ENCODE measurements around the gene NCAPG2. TPM values are rescaled to one million over a fixed set of nuclear protein-coding genes. Genes with fewer than 3 reads are reported as not detected.

Gene NCAPG2
- total RNA-seq, 4 donors from 2014 or later = 3.4 to 9.0 (median 4.3) TPM

GRCh38 chr7:158720112-158720511, 15.5 kb upstream of the NCAPG2 start:
- 78 to 86% methylated on average over 8 to 9 of the region's 9 CpGs for WGBS, 2 donors (ENCODE audit: low coverage in 1 of 2)
- intact Hi-C loops (cut with DNase I; ENCODE audit: low total_unique reads) (no loop called here), in situ Hi-C loops (cut with MboI; ENCODE audit: low pct_ligation_motif_present in 1 of 4, low pct_unique_long_range_greater_than_20kb in 1 of 4, low sequenced_read_pairs in 3 of 4) (no loop called here)
- no peak overlapping the region for H3K27ac ChIP-seq
- no peak for TF ChIP-seq POLR2A (IDR thresholded peaks at IDR 0.05)
- no peak for TF ChIP-seq POLR2AphosphoS5 (IDR thresholded peaks at IDR 0.05)
- TF ChIP-seq, protein P1, sequence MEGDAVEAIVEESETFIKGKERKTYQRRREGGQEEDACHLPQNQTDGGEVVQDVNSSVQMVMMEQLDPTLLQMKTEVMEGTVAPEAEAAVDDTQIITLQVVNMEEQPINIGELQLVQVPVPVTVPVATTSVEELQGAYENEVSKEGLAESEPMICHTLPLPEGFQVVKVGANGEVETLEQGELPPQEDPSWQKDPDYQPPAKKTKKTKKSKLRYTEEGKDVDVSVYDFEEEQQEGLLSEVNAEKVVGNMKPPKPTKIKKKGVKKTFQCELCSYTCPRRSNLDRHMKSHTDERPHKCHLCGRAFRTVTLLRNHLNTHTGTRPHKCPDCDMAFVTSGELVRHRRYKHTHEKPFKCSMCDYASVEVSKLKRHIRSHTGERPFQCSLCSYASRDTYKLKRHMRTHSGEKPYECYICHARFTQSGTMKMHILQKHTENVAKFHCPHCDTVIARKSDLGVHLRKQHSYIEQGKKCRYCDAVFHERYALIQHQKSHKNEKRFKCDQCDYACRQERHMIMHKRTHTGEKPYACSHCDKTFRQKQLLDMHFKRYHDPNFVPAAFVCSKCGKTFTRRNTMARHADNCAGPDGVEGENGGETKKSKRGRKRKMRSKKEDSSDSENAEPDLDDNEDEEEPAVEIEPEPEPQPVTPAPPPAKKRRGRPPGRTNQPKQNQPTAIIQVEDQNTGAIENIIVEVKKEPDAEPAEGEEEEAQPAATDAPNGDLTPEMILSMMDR (IDR thresholded peaks at IDR 0.05) = no peak
- TF ChIP-seq EP300 (IDR thresholded peaks at IDR 0.05; ENCODE audit: low read depth) = no peak
- H3K9me3 ChIP-seq = no peaks in the 10 kb centered on the region
- H3K36me3 ChIP-seq = no peaks in the 10 kb centered on the region
- no peak overlapping the region for H3K4me3 ChIP-seq
- H3K4me1 ChIP-seq = no peaks in the 10 kb centered on the region
- DNase-seq = no peak
- H3K27me3 ChIP-seq = no peaks in the 10 kb centered on the region

- 54 to 92% methylated on average over 1 of the region's 1 CpG for WGBS, 2 donors (ENCODE audit: low coverage in 1 of 2)
- no peak overlapping the region for H3K27ac ChIP-seq
- no peaks in the 10 kb centered on the region for H3K9me3 ChIP-seq
- TF ChIP-seq POLR2AphosphoS5 (IDR thresholded peaks at IDR 0.05) = no peak
- TF ChIP-seq POLR2A (IDR thresholded peaks at IDR 0.05) = no peak
- no peak for TF ChIP-seq EP300 (IDR thresholded peaks at IDR 0.05; ENCODE audit: low read depth)
- TF ChIP-seq, protein P1 (IDR thresholded peaks at IDR 0.05) = no peak
- in situ Hi-C loops (cut with MboI; ENCODE audit: low pct_ligation_motif_present in 1 of 4, low pct_unique_long_range_greater_than_20kb in 1 of 4, low sequenced_read_pairs in 3 of 4) (no loop called here), intact Hi-C loops (cut with DNase I; ENCODE audit: low total_unique reads) (no loop called here)
- no peaks in the 10 kb centered on the region for H3K27me3 ChIP-seq
- H3K36me3 ChIP-seq = no peaks in the 10 kb centered on the region
- no peak for DNase-seq
- H3K4me1 ChIP-seq = no peaks in the 10 kb centered on the region
- no peak overlapping the region for H3K4me3 ChIP-seq
These were observed 12.2 kb upstream of the NCAPG2 start for GRCh38 chr7:158716802-158717201.

DNA sequence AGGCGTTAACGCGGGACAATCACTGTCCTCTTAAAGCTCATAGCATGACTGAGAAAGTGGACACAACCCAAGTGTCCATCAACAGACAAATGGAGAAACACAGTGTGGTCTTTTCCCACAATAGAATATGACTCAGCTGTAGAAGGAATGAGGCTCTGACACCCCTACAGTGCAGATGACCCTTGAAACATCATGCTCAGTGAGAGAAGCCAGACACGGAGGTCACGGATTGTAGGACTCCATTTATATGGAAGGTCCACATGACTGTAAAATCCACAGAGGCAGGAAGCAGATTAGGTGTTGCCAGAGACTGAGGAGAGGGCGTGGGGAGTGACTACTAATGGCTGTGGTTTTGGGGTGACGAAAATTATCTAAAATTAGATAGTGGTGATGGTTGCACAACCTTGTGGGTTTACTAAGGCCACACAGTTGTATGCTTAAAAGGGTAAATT, 6.1 kb upstream of the NCAPG2 start:
- TF ChIP-seq EP300 (IDR thresholded peaks at IDR 0.05; ENCODE audit: low read depth) (no peak), POLR2AphosphoS5 (IDR thresholded peaks at IDR 0.05) (no peak), POLR2A (IDR thresholded peaks at IDR 0.05) (no peak)
- TF ChIP-seq, protein P1 (IDR thresholded peaks at IDR 0.05) = no peak
- H3K4me1 ChIP-seq = peaks cover 0 to 4% (median 0%) of the 10 kb centered on the region in 4 donors
- H3K4me3 ChIP-seq = no peak overlapping the region
- DNase-seq = no peak
- H3K36me3 ChIP-seq = no peaks in the 10 kb centered on the region
- intact Hi-C loops (cut with DNase I; ENCODE audit: low total_unique reads) (no loop called here), in situ Hi-C loops (cut with MboI; ENCODE audit: low pct_ligation_motif_present in 1 of 4, low pct_unique_long_range_greater_than_20kb in 1 of 4, low sequenced_read_pairs in 3 of 4) (no loop called here)
- H3K27ac ChIP-seq = no peak overlapping the region
- no peaks in the 10 kb centered on the region for H3K9me3 ChIP-seq
- no peaks in the 10 kb centered on the region for H3K27me3 ChIP-seq
- 68 to 77% methylated on average over 5 to 7 of the region's 7 CpGs for WGBS, 2 donors (ENCODE audit: low coverage in 1 of 2)

- no peak overlapping the region for H3K27ac ChIP-seq
- intact Hi-C loops (cut with DNase I; ENCODE audit: low total_unique reads) (no loop called here), in situ Hi-C loops (cut with MboI; ENCODE audit: low pct_ligation_motif_present in 1 of 4, low pct_unique_long_range_greater_than_20kb in 1 of 4, low sequenced_read_pairs in 3 of 4) (no loop called here)
- no peak for TF ChIP-seq EP300 (IDR thresholded peaks at IDR 0.05; ENCODE audit: low read depth)
- TF ChIP-seq POLR2AphosphoS5 (IDR thresholded peaks at IDR 0.05) = no peak
- TF ChIP-seq, protein P1 (IDR thresholded peaks at IDR 0.05) = no peak
- no peak for TF ChIP-seq POLR2A (IDR thresholded peaks at IDR 0.05)
- H3K4me3 ChIP-seq = no peak overlapping the region
- DNase-seq = no peak
- no peaks in the 10 kb centered on the region for H3K27me3 ChIP-seq
- peaks cover 0 to 18% (median 6%) of the 10 kb centered on the region in 4 donors for H3K4me1 ChIP-seq
- H3K36me3 ChIP-seq = no peaks in the 10 kb centered on the region
- WGBS, 2 donors (ENCODE audit: low coverage in 1 of 2) = 61% methylated on average over 4 of the region's 4 CpGs; no CpG with 5 or more reads in 1 of the 2 donors
- H3K9me3 ChIP-seq = no peaks in the 10 kb centered on the region
These were observed 3.0 kb upstream of the NCAPG2 start for GRCh38 chr7:158707610-158708009.

All from transverse colon (tissue), 4 donors.